ENCODE measurements around the gene PTPN3. TPM values are rescaled to one million over a fixed set of nuclear protein-coding genes. Genes with fewer than 3 reads are reported as not detected.

PTPN3 gene
- total RNA-seq, 1 experiment from 2014 or later, result 20.8 TPM

- TSS peak; percentile 31 for BruUV-seq (replicated peaks)
- ChIA-PET CTCF (interaction anchor here (2.0 kb wide), 1 partner anchor 31 kb away, joined by 16 read pairs; no protein-coding TSS in a partner anchor), RAD21 (ENCODE audit: low non-redundant PET in 1 of 2, low total read pairs in 2 of 2, uncharacterized antibody in 2 of 2, unreplicated experiment in 2 of 2) (no interaction called here), POLR2A (interaction anchor here (0.7 kb wide), 1 partner anchor 1861 kb away, joined by 3 read pairs; no protein-coding TSS in a partner anchor)
- Histone ChIP-seq H3K36me3 (ENCODE audit: control insufficient read depth in 1 of 2, insufficient read depth in 2 of 2, low read length in 2 of 2) (no peaks in the 10 kb centered on the region), H3K4me2 (ENCODE audit: low read length) (peak overlapping the region; percentile 78), H3K27me3 (ENCODE audit: insufficient read depth, low read length) (no peaks in the 10 kb centered on the region), H3K9me2 (ENCODE audit: insufficient read depth) (no peaks in the 10 kb centered on the region), H4K20me1 (ENCODE audit: insufficient read depth) (no peaks in the 10 kb centered on the region), H3K9ac (ENCODE audit: low read length) (no peak overlapping the region), H3K79me2 (ENCODE audit: insufficient read depth, low read length) (peaks cover 21% of the 10 kb centered on the region), H2AFZ (ENCODE audit: low read depth, low read length, poor library complexity, severe bottlenecking) (peak overlapping the region; percentile 97), H3K27ac (ENCODE audit: low read depth, low read length) (no peak overlapping the region), H3K4me1 (ENCODE audit: control insufficient read depth in 1 of 2, insufficient read depth in 2 of 2, low read length in 2 of 2) (peaks cover 21 to 28% of the 10 kb centered on the region in 2 experiments; a peak in 3 of 4 replicates), H3K4me3 (replicated peaks in 1 of 2; ENCODE audit: low read depth in 1 of 2, low read length in 2 of 2) (no peak overlapping the region), H3K9me3 (ENCODE audit: control insufficient read depth in 1 of 2, insufficient read depth in 1 of 2, low read depth in 1 of 2, low read length in 2 of 2) (no peaks in the 10 kb centered on the region)
- DNase-seq (ENCODE audit: low read depth, low spot score) (no peak), ATAC-seq (no peak)
- TF ChIP-seq ATF3 (IDR thresholded peaks at IDR 0.05), result no peak
- no peak for TF ChIP-seq ELF1 (IDR thresholded peaks at IDR 0.05; ENCODE audit: borderline replicate concordance, low read depth)
- TF ChIP-seq YY1 (IDR thresholded peaks at IDR 0.05; ENCODE audit: extremely low read depth, insufficient replicate concordance, low read depth, low read length), result no peak
- no peak for TF ChIP-seq CEBPB (IDR thresholded peaks at IDR 0.05; ENCODE audit: low read depth)
- TF ChIP-seq, protein P1, sequence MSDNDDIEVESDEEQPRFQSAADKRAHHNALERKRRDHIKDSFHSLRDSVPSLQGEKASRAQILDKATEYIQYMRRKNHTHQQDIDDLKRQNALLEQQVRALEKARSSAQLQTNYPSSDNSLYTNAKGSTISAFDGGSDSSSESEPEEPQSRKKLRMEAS (IDR thresholded peaks at IDR 0.05), result no peak
- intact Hi-C loops (cut with micrococcal nuclease), result no loop called here
Observed at GRCh38 chr9:109500421-109500974, 2.4 kb upstream of the PTPN3 start.

DNA sequence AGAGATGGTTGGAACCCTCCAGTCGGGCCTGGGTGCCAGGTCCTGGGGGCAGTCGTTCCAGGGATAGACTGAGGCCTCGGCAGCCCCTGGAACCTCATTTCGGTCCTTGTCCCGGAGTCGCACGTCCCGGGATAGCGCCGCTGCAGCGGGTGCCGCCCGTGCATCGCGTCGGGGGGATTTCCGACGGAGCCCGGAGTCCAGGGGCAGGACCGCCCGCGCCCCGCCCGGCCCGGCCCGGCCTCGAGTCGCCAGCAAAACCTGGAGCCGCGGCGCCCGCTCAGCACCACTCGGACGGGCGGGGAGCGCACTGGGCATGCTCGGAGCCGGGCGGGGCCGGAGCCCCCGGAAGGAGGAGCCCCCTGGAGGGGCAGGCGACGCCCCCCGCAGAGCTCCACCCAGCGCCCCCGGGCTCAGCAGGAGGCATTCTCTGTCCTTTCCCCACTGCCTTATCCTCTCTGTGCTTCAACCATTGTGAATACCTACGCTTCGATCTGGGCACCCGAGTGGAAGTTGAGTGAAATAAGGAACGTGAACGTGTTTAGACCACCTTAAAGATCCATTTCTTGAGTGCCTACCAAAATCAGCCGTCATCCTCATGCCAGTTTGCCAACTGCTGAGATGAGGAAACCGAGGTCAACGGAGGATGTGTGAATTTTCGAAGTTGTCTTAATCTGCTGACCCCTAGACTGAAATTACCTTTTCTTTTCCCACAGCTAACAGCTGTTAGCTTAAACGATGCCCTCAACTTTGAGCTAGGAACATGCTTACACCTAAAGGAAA lies 1.7 kb upstream of the PTPN3 start:
- DNase-seq (ENCODE audit: low read depth, low spot score), result no peak
- Histone ChIP-seq H3K4me3 (replicated peaks in 1 of 2; ENCODE audit: low read depth in 1 of 2, low read length in 2 of 2) (peak overlapping the region; percentile 47 to 55), H3K9ac (ENCODE audit: low read length) (peak overlapping the region; percentile 52; the same call in 1 of the 2 replicates), H3K4me2 (ENCODE audit: low read length) (peak overlapping the region; percentile 78), H2AFZ (ENCODE audit: low read depth, low read length, poor library complexity, severe bottlenecking) (peak overlapping the region; percentile 97), H3K9me3 (ENCODE audit: control insufficient read depth in 1 of 2, insufficient read depth in 1 of 2, low read depth in 1 of 2, low read length in 2 of 2) (no peaks in the 10 kb centered on the region), H3K27me3 (ENCODE audit: insufficient read depth, low read length) (no peaks in the 10 kb centered on the region), H4K20me1 (ENCODE audit: insufficient read depth) (no peaks in the 10 kb centered on the region), H3K79me2 (ENCODE audit: insufficient read depth, low read length) (peaks cover 28% of the 10 kb centered on the region), H3K4me1 (ENCODE audit: control insufficient read depth in 1 of 2, insufficient read depth in 2 of 2, low read length in 2 of 2) (peaks cover 21 to 28% of the 10 kb centered on the region in 2 experiments; a peak in 3 of 4 replicates), H3K36me3 (ENCODE audit: control insufficient read depth in 1 of 2, insufficient read depth in 2 of 2, low read length in 2 of 2) (no peaks in the 10 kb centered on the region), H3K27ac (ENCODE audit: low read depth, low read length) (no peak overlapping the region; the same call in 1 of the 2 replicates), H3K9me2 (ENCODE audit: insufficient read depth) (no peaks in the 10 kb centered on the region)
- ChIA-PET CTCF (interaction anchor here (0.7 to 2.0 kb wide), 2 partner anchors 29 to 30 kb away, joined by 4 to 16 read pairs; no protein-coding TSS in a partner anchor), RAD21 (ENCODE audit: low non-redundant PET in 1 of 2, low total read pairs in 2 of 2, uncharacterized antibody in 2 of 2, unreplicated experiment in 2 of 2) (no interaction called here), POLR2A (no interaction called here)
- intact Hi-C loops (cut with micrococcal nuclease), result no loop called here
- peak; percentile 81 for ATAC-seq
- no TSS peak for BruUV-seq (replicated peaks)
- TF ChIP-seq EZH2phosphoT487 (IDR thresholded peaks at IDR 0.05; ENCODE audit: borderline replicate concordance) (no peak), ELF1 (IDR thresholded peaks at IDR 0.05; ENCODE audit: borderline replicate concordance, low read depth) (no peak), ZFX (IDR thresholded peaks at IDR 0.05) (peak; percentile 21; the same call in 1 of the 2 replicates), ZNF274 (IDR thresholded peaks at IDR 0.05; ENCODE audit: low read depth, low read length) (no peak), REST (IDR thresholded peaks at IDR 0.05; ENCODE audit: low read depth) (no peak), YY1 (IDR thresholded peaks at IDR 0.05; ENCODE audit: extremely low read depth, insufficient replicate concordance, low read depth, low read length) (peak; percentile 66), FOSL1 (IDR thresholded peaks at IDR 0.05; ENCODE audit: low read depth) (no peak), EZH2 (IDR thresholded peaks at IDR 0.05) (no peak), TCF7L2 (IDR thresholded peaks at IDR 0.05; ENCODE audit: borderline replicate concordance, extremely low read depth, insufficient read depth, insufficient read length) (no peak), SRF (IDR thresholded peaks at IDR 0.05; ENCODE audit: low read depth) (no peak), SIN3A (IDR thresholded peaks at IDR 0.05; ENCODE audit: low read depth) (no peak), CBX3 (IDR thresholded peaks at IDR 0.05; ENCODE audit: low read depth) (no peak)

Data from HCT116 (cell line).